ENCODE data around the gene ACOT12. TPM values are rescaled to one million over a fixed set of nuclear protein-coding genes. Genes with fewer than 3 reads are reported as not detected.

The ACOT12 gene
- total and polyA plus RNA-seq, 9 donors = 0.48 TPM; not detected in 8

GRCh38 chr5:81326554-81326953, 67.4 kb downstream of the ACOT12 start:
- TF ChIP-seq, protein P1, sequence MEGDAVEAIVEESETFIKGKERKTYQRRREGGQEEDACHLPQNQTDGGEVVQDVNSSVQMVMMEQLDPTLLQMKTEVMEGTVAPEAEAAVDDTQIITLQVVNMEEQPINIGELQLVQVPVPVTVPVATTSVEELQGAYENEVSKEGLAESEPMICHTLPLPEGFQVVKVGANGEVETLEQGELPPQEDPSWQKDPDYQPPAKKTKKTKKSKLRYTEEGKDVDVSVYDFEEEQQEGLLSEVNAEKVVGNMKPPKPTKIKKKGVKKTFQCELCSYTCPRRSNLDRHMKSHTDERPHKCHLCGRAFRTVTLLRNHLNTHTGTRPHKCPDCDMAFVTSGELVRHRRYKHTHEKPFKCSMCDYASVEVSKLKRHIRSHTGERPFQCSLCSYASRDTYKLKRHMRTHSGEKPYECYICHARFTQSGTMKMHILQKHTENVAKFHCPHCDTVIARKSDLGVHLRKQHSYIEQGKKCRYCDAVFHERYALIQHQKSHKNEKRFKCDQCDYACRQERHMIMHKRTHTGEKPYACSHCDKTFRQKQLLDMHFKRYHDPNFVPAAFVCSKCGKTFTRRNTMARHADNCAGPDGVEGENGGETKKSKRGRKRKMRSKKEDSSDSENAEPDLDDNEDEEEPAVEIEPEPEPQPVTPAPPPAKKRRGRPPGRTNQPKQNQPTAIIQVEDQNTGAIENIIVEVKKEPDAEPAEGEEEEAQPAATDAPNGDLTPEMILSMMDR (IDR thresholded peaks at IDR 0.05) = no peak
- TF ChIP-seq EP300 (IDR thresholded peaks at IDR 0.05) (no peak), POLR2A (IDR thresholded peaks at IDR 0.05) (no peak)
- H3K9me3 ChIP-seq = no peaks in the 10 kb centered on the region
- DNase-seq = no peak
- H3K36me3 ChIP-seq = no peaks in the 10 kb centered on the region
- H3K27me3 ChIP-seq = no peaks in the 10 kb centered on the region
- no peak overlapping the region for H3K4me3 ChIP-seq
- WGBS, 3 donors = 94 to 98% (median 95%) methylated on average over 2 of the region's 2 CpGs
- H3K4me1 ChIP-seq (ENCODE audit: insufficient read depth) = no peaks in the 10 kb centered on the region
- no peak overlapping the region for H3K27ac ChIP-seq
- intact Hi-C loops (cut with DNase I) = no loop called here

DNA sequence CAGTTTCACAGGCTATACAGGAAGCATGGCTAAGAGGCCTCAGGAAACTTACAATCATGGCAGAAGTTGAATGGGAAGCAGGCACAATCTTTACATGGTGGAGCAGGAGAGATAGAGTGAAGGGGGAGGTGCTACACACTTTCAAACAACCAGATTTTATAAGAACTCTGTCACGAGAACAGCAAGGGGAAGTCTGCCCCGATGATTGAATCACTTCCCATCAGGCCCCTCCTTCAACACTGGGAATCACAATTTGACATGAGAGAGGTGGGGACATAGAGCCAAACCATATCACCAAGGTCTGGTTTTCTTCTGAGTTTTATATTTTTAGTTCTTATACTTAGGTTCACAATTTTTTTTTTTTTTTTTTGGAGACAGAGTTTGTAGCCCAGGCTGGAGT, 76.4 kb downstream of the ACOT12 start:
- Histone ChIP-seq H3K4me1 (ENCODE audit: insufficient read depth) (no peaks in the 10 kb centered on the region), H3K27me3 (no peaks in the 10 kb centered on the region), H3K9me3 (no peaks in the 10 kb centered on the region), H3K27ac (no peak overlapping the region), H3K4me3 (no peak overlapping the region), H3K36me3 (no peaks in the 10 kb centered on the region)
- DNase-seq = no peak
- TF ChIP-seq, protein P1 (IDR thresholded peaks at IDR 0.05) = no peak
- TF ChIP-seq EP300 (IDR thresholded peaks at IDR 0.05) = no peak
- TF ChIP-seq POLR2A (IDR thresholded peaks at IDR 0.05) = no peak
- WGBS, 3 donors = 60 to 87% (median 69%) methylated on average over 2 of the region's 2 CpGs
- intact Hi-C loops (cut with DNase I) = no loop called here

GRCh38 chr5:81316571-81316970, 77.4 kb downstream of the ACOT12 start:
- Histone ChIP-seq H3K27ac (no peak overlapping the region), H3K27me3 (no peaks in the 10 kb centered on the region), H3K4me3 (no peak overlapping the region), H3K36me3 (no peaks in the 10 kb centered on the region), H3K9me3 (no peaks in the 10 kb centered on the region), H3K4me1 (ENCODE audit: insufficient read depth) (no peaks in the 10 kb centered on the region)
- no peak for DNase-seq
- intact Hi-C loops (cut with DNase I) = no loop called here
- 69 to 78% (median 76%) methylated on average over 2 of the region's 2 CpGs for whole genome bisulfite sequencing, 3 donors
- TF ChIP-seq POLR2A (IDR thresholded peaks at IDR 0.05) (no peak), EP300 (IDR thresholded peaks at IDR 0.05) (no peak)
- TF ChIP-seq, protein P1 (IDR thresholded peaks at IDR 0.05) = no peak

DNA sequence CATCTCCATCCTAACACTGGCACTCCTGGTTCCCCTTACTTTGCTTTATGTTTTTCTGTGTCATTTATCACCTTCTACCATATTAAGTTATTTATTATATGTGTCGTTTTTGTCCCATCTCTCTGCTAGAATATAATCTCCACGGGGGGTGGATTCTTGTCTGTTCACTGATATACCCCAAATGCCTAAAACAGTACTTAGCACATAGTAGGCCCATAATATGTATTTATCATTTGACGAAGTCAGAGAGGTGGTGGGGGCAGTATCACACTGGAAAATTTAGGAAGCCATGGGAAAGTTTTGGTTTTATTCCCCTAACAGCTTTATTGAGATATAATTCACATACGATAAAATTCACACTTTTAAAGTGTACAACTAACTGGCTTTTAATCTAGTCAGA, 78.1 kb downstream of the ACOT12 start:
- TF ChIP-seq POLR2A (IDR thresholded peaks at IDR 0.05) = no peak
- TF ChIP-seq, protein P1 (IDR thresholded peaks at IDR 0.05) = no peak
- TF ChIP-seq EP300 (IDR thresholded peaks at IDR 0.05) = no peak
- Histone ChIP-seq H3K4me3 (no peak overlapping the region), H3K36me3 (no peaks in the 10 kb centered on the region), H3K9me3 (no peaks in the 10 kb centered on the region), H3K27me3 (no peaks in the 10 kb centered on the region), H3K27ac (no peak overlapping the region), H3K4me1 (ENCODE audit: insufficient read depth) (no peaks in the 10 kb centered on the region)
- no peak for DNase-seq
- WGBS, 3 donors = 87 to 89% (median 89%) methylated on average over 4 of the region's 4 CpGs
- intact Hi-C loops (cut with DNase I) = no loop called here

GRCh38 chr5:81315336-81315735, 78.6 kb downstream of the ACOT12 start:
- TF ChIP-seq EP300 (IDR thresholded peaks at IDR 0.05) (no peak), POLR2A (IDR thresholded peaks at IDR 0.05) (no peak)
- TF ChIP-seq, protein P1 (IDR thresholded peaks at IDR 0.05) = no peak
- no peaks in the 10 kb centered on the region for H3K36me3 ChIP-seq
- no peaks in the 10 kb centered on the region for H3K27me3 ChIP-seq
- intact Hi-C loops (cut with DNase I) = no loop called here
- H3K4me3 ChIP-seq = no peak overlapping the region
- no peak for DNase-seq
- no peaks in the 10 kb centered on the region for H3K4me1 ChIP-seq (ENCODE audit: insufficient read depth)
- no peaks in the 10 kb centered on the region for H3K9me3 ChIP-seq
- 69 to 89% (median 85%) methylated on average over 1 of the region's 1 CpG for WGBS, 3 donors
- no peak overlapping the region for H3K27ac ChIP-seq
